NCI-H345 treated with DMSO at 0.1 percent for 48 hours (cell line): ENCODE results near the gene MLNR.
A peak's percentile ranks its signal among the peaks of the same experiment; 100 is the strongest.

ENCODE experiments used
- DNase-seq: peaks from one replicate; lab custom pipeline; 2025; ENCODE audit not compliant: unreplicated experiment; lab: John Stamatoyannopoulos, UW

The MLNR gene

GRCh38 chr13:49220036-49220855, at the start of gene MLNR:
TSS of gene MLNR (plus strand) at chr13:49220338. CDS start at chr13:49220338, 0 bp downstream.
- peak; percentile 7 for DNase-seq

- no peak for DNase-seq
Measured at GRCh38 chr13:49171359-49171758, 48.8 kb upstream of the MLNR start.

GRCh38 chr13:49183672-49184325, 36.3 kb upstream of the MLNR start:
- DNase-seq = no peak

GRCh38 chr13:49184621-49185020, 35.5 kb upstream of the MLNR start:
- no peak for DNase-seq

- no peak for DNase-seq
Measured at GRCh38 chr13:49185264-49185663, 34.9 kb upstream of the MLNR start.

- DNase-seq = no peak
Measured at GRCh38 chr13:49190901-49191300, 29.2 kb upstream of the MLNR start.

GRCh38 chr13:49206641-49207040, 13.5 kb upstream of the MLNR start:
- DNase-seq = no peak

- no peak for DNase-seq
Measured at GRCh38 chr13:49208619-49209018, 11.5 kb upstream of the MLNR start.

- DNase-seq = no peak
Measured at GRCh38 chr13:49210114-49210513, 10.0 kb upstream of the MLNR start.

GRCh38 chr13:49210669-49211068, 9.5 kb upstream of the MLNR start:
- DNase-seq = no peak

GRCh38 chr13:49213539-49213938, 6.6 kb upstream of the MLNR start:
- DNase-seq = no peak

- no peak for DNase-seq
Measured at GRCh38 chr13:49213997-49214916, 5.9 kb upstream of the MLNR start.

- DNase-seq = no peak
Measured at GRCh38 chr13:49214917-49215376, 5.2 kb upstream of the MLNR start.

GRCh38 chr13:49216334-49216733, 3.8 kb upstream of the MLNR start:
- no peak for DNase-seq

GRCh38 chr13:49217962-49218492, 2.1 kb upstream of the MLNR start:
- DNase-seq = no peak

- no peak for DNase-seq
Measured at GRCh38 chr13:49218493-49219051, 1.6 kb upstream of the MLNR start.

GRCh38 chr13:49219647-49220035, 497 bp upstream of the MLNR start:
- no peak for DNase-seq

- DNase-seq = no peak
Measured at GRCh38 chr13:49220856-49221589, 885 bp downstream of the MLNR start.

GRCh38 chr13:49221590-49221965, 1.4 kb downstream of the MLNR start:
- no peak for DNase-seq
